Measurements from ENCODE around the gene DST.

DST gene

DNA sequence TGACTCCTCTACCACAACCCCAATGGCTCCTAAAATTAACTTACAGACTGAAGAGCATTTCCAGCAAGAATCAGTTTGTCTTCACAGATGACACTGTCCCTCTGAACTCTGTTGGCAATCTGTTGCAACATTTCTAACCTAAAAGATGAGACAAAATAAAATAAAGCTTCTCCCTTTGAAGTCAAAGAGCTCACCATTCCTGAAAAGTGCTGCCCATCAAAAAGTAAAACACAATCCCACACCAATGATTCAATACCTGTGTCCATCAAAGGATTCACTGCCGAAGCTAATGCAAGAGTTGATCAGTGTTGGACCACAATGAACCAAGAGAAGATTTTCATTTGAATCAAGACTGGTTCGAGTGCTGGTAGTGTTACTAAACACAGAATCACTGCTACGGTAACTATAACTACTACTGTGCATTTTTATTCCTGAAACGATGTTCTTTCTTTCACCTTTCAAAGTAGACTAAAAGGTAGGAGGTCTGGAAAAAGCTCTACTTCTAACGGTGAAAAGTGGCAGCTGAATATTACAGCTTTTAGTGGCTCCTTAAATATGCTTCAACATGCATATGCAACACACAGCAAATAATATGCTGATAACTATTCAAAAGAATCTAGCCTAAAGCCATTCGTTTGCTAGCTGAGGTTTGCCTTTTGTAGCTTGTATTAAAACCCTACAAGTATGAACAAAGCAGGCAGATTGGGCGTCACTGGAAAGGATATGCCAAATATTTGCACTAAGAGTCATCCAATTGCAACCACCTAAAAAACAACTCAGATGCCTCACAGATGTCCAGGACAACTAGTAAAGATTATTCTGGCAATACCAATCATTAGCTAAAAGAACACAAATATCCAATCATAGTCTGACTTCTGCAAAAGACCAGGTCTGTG, at the start of gene DST:
Gene DST (minus strand): TSS at position 524 of the 896 bp plus-strand sequence.
- no peak for DNase-seq (ENCODE audit: low read depth)

GRCh38 chr6:56691814-56692213, 49.1 kb upstream of the DST start:
- no peak for DNase-seq (ENCODE audit: low read depth)

DNA sequence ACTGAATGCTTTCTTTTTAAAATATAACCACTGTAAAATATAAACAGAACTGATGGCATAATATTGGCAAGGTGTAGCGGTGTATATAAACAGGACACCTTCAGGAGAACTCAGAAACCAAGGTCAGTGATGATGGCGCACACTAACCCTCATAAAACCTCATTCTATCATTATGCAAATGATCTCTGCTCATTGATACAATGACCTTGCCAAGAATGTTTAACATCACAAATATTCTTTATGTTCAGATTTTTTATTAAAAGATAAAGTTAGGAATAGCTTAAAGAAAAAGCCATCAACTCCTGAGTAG, 48.6 kb upstream of the DST start:
- no peak for DNase-seq (ENCODE audit: low read depth)

GRCh38 chr6:56690519-56691285, 48.0 kb upstream of the DST start:
- no peak for DNase-seq (ENCODE audit: low read depth)

DNA sequence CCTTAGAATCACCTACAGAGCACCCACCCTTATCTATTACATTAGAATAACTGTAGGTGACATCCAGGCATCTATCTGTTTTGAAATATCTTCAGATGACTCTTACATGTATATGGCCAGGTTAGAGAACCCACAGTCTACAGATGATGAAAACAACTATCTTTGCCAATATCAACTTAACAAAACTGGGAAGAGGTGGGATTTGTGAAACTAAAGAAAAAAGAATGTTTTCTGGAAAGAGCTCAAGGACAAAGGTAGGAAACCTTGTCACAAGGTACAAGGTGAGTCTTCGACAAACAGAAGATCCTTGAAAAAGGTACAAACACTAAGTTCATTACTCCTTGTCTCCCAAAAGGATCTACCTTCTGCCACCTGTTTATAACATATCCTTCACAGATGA, 47.0 kb upstream of the DST start:
- no peak for DNase-seq (ENCODE audit: low read depth)

- DNase-seq (ENCODE audit: low read depth): no peak
Measured at GRCh38 chr6:56689114-56689513, 46.4 kb upstream of the DST start.

DNA sequence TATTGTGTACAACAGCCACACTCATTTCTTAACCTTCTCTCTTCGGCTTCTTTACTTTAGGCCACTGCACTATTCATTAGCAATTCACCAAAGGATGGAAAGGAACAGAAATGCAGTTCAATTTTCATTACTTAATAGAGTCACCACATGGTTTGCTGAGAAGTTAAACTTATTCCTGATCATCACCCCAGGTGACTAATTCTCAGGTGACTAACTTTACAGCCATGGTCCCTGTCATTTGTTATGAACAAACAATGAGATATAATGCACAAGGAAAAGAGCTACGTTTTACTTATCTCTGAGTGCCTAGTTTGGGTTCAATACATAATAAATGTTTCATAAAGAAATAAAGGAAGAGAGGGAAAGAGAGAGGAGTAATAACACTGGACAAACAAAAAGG, 45.8 kb upstream of the DST start:
- DNase-seq (ENCODE audit: low read depth): no peak

DNA sequence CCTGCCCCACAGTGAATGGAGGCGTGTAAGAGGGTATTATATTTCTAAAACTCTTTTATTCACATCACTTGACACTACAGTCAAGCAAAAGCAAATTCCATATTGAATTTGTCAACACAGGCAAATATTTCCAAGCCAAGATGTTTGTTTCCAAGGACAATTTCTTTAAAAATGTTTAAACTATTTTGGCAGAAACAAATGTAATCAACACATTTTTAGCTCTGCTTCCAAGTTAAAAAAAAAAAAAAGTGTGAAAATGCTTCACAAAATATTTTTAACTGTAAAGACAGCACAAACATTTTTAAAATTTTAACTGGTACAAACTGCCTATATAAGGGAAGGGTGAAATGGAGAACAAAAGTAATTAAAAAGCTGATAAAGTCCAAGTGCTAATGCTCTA, 44.9 kb upstream of the DST start:
- DNase-seq (ENCODE audit: low read depth): no peak

GRCh38 chr6:56686429-56686828, 43.7 kb upstream of the DST start:
- DNase-seq (ENCODE audit: low read depth): no peak

GRCh38 chr6:56685994-56686393, 43.3 kb upstream of the DST start:
- DNase-seq (ENCODE audit: low read depth): no peak

- DNase-seq (ENCODE audit: low read depth): no peak
Measured at GRCh38 chr6:56685102-56685733, 42.5 kb upstream of the DST start.

DNA sequence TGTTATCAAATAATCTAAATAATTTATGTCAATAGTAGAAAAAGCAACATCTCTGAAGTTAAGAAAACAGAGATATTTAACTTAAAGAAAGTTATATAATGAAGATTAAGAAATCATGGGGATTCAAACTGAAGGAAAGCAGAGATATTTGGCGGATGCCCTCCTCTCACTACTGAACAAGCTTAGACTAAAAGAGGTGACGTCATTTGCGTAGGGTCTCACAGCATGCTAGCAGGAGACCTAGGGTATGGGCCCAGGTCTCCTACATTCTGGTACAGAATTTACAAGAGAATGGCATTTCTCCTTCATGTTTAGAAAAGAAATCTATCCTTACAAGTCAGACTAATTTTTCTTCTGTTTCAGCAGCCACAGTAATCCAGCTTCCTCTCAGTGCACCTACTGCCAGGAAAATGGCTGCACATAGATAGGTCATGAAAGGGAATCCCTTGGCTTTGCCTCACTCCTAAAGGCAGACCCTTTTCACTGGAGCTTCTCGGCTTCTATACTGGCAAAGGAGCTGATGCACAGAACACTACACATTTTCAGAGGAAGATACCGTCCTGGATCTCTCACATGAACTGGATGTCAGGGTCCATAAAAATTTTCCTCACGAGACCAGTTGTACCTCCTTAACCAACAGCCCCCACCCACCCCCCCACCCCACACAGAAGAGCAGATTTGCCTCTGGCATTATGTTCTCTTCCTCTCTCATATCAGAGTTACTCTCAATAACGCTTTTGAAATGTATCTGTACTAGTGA, 41.8 kb upstream of the DST start:
- no peak for DNase-seq (ENCODE audit: low read depth)

- DNase-seq (ENCODE audit: low read depth): no peak
Measured at GRCh38 chr6:56683882-56684281, 41.2 kb upstream of the DST start.

DNA sequence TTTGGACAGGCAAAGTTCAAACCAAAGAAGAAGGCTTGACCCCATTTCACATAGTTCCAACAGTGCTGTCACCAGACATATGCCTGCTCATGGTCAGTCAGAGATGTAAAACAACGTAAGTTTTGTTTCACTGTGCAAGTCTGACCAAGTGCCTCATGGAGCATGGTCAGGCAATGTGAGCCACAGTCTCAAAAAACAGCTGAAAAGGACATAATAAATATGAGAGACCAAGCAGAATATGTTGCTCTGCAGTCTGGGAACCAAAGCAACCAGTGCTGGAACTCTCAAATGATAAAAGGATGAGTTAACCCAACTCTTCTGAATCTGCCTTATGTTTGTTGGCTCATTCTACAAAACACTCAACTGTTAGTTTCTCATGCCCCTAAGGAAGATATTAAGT, 39.9 kb upstream of the DST start:
- DNase-seq (ENCODE audit: low read depth): no peak

DNA sequence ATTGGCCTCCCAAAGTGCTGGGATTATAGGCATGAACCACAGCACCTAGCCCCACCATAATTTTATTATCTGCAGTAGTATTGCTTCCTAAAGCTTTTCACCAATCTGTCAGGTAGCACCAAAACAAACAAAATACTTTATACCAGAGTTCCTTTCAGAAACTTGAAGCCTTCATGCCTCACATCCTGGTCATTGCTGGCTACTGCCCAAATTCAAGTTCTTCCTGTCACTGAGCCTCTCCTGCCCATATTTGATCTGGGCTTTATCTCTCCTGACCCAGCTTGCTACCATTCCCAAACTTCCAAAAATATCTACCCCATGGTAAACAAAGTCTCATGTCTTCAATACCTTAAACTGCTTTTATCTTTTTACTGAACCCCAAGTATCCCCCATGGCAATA, 34.9 kb upstream of the DST start:
- DNase-seq (ENCODE audit: low read depth): no peak

DNA sequence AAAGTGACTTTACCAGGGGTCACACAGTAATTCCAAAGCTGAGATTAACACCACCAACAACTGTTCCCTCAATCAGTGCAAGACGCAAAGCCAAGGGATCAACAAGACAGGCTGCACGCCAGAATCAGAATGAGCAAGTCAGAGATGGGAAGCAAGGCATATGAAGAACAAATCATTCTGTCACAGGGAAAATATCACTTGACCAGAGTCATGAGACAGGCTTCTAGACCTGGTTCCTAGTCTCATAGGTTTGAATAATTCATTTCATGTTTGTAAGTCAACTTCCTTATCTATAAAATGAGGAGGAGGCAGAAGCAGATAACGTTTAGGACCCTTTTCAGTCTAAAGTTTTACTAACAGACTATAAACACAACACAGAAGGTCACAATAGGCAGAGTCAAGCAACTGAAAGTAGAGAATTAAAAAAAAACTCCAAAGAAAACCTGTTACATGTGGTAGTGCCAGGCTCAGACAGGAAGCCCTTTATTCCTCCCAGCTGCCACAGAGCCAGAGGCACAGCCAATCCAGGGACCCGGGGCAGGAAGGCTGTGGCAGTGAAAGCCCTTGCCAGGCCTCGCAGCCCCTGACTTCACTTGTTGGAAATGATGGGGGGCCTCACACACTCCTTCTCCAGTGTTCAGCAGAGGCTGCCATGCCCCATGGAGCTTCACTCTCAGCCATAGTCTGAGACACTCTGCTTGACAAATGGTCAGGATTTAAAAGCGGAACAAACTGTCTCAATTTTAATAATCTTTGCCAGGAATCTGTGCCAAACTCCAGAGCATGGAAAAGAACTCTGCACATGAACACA, 29.2 kb upstream of the DST start:
- DNase-seq (ENCODE audit: low read depth): no peak

DNA sequence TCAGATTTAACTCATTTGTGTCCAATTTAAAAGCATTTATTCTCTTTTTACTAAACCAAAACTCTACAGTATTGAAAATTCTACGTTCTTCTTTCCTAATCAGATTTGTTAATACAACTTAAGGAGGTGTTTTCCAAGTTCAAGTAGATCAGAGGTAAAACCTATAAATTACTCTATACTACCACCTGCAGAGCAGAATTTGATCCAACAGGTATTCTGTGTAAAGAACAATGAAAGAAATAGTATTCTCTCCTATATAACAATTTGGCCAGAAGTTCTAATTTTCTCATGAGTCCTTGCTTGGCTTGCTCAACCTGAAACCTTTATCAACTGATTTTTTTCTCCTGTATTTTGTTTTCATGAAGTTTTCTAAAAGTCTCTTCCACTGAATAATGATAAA, 28.5 kb upstream of the DST start:
- no peak for DNase-seq (ENCODE audit: low read depth)

GRCh38 chr6:56669041-56669440, 26.4 kb upstream of the DST start:
- no peak for DNase-seq (ENCODE audit: low read depth)

GRCh38 chr6:56668158-56668557, 25.5 kb upstream of the DST start:
- no peak for DNase-seq (ENCODE audit: low read depth)

GRCh38 chr6:56667336-56667735, 24.6 kb upstream of the DST start:
- DNase-seq (ENCODE audit: low read depth): no peak

- DNase-seq (ENCODE audit: low read depth): no peak
Measured at GRCh38 chr6:56664029-56664428, 21.3 kb upstream of the DST start.

- no peak for DNase-seq (ENCODE audit: low read depth)
Measured at GRCh38 chr6:56663344-56663743, 20.7 kb upstream of the DST start.

Data from activated gamma-delta T cell treated with anti-CD3 and anti-CD28 coated beads, Interleukin-2, amount 50 U/mL, for 16 hours (primary cell).